AG20443 (cell line): Measurements from ENCODE around the gene COL15A1.
"Not testable (repeated sequence)": the region's sequence is repeated elsewhere in the genome, so short reads cannot be mapped to it uniquely, and the experiment has no call there.

Experiments
- DNase-seq: peaks from one replicate; pipeline ENCODE4 v3.0.0; 2012; ENCODE audit warnings: low spot score, mixed read lengths

COL15A1 gene

DNA sequence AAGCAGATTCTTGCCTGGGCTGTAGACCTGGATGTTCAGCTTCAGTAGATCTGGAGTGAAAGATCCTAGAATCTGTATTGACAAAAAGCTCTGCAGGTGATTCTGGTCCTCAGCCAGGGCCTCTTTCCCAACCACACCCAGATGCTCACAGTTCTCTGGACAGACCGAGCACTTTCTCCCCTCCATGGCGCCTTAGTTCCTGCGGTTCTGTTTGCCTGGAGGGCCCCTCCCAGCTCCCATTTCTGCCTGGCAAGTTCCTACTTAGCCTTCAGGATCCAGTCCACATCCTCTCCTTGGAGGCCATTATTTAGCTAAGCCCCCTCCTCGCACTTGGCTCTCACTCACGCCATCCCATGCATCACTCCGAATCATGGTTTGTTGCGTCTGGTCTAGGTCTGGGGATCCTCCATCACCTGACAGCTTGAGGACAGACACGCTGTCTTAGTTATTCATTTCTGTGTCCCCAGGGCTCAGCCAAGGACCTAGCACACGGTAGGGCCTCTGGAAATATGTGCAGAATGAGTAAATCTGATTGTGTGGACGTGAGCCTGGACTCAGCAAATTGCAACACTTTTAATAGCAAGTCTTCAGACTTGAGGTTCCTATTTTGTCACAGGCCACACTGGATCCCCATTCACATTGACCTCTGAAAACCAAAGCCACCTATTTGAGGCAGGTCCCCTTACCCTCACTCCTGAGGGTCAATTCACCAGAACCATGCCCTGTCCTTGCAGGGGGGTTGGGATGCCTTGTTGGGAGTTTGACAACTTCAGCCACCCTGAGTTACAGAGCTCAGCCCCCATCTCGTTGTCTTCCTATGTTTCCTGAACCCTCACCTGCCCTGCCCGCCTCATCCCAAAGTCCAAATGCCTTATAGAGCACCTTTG lies 50.7 kb downstream of the COL15A1 start:
- no peak for DNase-seq

DNA sequence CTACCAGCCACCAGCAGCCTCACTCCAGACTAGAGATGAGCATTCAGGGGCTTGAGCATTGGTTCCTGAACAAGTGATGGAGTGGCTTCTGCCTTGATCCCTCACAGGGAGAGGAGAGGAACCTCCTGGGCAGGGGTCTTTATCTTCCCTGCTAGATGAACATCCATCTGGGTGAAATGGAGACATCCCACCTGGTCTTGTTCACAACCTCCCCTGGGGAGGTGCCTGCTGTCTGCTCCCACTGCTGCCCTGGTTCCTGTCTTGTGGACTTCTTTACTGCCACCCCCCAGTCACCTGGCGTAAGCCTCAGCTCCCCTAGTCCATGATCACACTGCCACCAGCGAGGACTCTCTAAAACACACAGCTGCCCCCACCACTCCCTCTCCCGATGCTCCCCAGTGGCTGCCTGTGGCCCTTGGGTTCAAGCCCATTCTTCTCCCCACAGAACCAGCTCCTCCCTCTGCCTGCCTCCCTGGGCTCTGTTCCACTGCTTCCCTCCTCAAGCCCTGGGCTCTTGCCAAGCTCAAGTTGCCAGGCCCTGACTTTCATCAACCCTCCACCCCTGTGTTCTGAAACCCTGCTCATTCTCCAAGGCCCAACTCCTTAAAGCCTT lies 51.5 kb downstream of the COL15A1 start:
- peak; percentile 62 for DNase-seq

DNA sequence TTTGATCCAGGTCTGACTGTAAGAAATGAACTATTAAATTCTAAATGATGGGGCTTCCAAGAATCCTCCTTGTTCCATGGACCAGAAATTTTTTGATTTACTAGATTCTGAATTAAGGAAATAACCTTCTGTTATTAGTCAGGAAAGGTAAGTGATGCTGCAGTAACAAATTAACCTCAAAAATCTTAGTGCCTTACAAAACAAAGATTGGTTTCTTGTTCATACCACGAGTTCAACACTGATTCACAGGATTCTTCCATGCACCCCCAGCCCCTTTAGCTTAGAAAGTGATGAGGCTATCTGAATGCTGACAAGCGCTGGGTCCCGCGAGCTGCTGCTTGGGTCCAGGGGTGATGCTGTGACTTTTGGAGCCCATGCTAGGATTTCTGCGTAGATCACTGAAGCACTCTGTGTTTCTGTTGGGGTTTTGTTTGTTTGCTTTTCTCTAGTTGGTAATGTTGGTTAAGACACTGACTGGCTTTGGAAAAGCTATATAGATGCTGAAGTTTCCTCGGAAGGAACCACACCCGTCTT lies 52.3 kb downstream of the COL15A1 start:
- DNase-seq, result no peak

DNA sequence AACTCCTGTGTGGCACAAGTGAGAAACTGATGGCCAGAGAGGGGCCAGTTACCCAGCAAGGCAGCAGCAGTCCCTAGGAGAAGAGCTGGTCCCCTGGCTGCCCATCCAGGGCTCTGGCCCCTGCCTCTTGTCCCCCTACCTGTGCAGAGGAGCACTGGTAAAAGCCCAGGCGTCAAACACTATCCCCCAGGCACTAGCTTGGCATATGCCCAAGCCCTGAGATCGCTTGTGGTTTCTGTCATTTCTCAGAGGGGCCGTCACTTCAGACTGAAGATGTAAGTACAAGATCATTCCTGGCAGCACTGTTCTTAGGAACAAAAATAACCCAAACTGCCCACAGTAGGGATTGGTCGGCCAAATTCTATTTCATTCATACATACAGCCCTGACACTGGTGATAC lies 53.9 kb downstream of the COL15A1 start:
- DNase-seq, result no peak

DNA sequence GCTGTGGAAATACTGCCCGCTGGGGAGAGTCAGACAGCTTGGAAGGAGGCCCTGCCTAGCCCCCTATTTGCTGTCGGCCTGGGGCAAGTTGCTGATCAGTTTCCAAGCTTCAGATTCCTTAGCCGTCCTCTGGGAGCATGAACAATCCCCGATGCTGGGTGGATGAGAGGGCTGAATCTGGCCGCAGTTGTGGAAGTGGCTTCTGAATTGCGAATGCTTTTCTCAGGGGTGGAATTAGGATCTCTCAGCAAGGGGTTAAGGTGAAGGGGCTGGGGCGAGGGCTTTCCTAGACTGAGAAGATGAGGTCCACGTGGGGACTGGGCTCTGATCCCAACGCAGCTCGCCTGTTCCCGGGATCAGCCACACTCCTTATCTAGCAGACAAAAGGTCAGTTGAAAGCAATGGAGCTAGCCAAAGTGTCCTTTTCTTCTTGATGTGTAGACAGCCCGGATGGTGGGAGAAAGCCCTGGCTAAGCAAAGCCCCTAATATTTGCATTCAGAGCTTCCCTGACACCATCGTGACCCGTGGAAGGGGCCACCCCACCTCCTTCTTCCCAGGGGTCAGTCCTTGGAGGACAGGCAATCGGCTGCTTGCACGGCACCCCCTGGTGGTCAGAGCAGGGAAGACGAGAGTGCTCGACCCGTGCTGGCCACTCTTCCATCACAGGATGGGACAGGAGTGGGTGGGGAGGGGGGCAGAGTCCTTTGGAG lies 54.9 kb downstream of the COL15A1 start:
- DNase-seq, result peak; percentile 82

DNA sequence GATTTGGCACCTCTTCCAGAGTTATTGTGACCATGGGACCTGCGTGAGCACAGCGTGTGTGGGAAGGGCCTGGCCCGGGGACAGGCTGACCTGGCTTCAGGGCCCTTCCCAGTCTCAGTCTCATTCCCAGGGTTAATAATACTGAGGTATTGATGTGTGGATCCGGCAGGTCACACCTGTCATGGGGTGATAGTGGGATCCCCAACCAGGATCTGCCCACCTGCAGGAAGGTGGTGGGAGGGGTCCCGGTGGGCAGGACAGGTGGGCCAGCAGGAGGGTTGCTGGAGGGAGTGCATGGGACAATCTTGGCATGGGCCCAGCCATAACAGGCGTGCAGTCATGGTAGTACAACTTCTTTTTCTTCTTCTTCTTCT lies 55.4 kb downstream of the COL15A1 start:
- DNase-seq, result no peak

DNA sequence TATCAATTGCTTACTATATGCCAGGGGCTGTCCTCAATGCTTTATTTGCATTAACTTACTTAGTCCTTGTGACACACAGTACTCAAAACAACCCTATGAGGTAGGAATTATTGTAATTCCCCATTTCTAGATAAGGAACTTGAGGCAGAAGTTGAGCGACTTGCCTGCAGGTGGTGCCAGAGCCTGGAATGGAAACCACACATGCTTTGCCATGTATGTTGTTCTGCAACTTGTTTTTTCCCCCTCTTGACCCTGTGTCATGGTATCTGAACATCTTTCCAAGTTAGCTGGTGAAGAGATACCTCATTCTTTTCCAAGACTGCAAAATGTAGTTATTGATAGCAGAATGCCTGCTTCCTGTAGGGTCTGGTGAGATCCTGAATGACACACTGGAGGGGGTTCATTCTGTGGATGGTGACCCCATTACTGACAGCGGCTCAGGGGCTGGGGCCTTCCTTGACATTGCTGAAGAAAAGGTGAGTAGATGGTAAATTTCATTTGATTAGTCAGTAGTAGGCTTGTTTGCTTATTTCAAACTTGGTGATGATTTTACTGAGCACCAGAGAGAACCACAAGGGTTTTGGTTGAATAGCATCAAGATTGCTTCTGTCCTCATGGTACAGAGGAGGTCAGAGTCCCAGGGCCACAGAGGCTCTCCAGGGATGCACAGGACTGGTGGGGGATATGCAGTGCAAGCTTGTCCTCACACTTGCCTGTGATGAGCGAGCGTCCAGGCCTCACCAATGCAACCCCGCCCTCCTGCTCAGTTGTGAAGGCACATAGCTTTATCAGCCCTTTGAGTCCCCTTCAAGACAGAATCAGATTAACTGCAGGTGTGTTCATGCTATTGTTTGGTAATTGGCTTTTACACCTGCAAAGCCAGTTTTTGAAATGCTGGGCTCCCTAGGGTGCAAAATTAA lies 57.0 kb downstream of the COL15A1 start:
- DNase-seq, result peak; percentile 60

DNA sequence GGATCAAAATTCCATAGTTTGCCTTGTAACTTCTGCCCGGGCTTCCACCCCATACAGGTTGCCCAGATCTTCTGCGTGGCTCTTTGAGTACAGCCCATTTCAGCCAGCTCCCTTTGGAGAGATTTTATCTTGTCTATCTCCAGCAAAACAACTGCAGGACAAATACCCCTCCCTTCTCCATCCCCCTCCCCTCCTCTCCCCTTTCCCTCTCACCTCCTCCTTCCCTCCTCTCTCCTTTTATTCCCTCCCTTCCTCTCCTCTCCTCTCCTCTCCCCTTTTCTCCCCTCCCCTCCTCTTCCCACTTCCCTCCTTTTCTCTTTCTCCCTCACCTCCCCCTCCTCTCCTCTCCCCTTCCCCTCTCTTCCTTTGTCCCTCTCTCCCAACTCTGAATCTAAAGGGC lies 58.2 kb downstream of the COL15A1 start:
- no peak for DNase-seq

DNA sequence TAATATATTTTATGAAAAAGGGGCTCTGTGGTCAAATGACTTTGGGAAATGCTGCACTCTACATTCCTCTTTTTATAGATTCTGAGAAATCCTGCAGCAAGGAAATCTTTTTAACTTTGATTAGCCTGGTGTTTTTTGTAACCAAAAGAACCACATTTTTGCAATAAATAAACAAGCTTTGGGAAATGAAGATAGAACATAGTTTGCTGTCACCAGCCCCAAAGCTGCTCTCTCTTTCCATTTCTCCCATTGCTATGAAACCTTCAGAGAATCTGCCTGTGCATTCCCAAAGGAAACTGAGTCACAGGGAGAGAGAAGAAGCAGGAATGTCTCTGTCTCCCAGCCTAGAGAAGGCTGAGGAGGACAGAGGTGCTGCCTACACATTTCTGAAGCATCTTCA lies 59.0 kb downstream of the COL15A1 start:
- no peak for DNase-seq

DNA sequence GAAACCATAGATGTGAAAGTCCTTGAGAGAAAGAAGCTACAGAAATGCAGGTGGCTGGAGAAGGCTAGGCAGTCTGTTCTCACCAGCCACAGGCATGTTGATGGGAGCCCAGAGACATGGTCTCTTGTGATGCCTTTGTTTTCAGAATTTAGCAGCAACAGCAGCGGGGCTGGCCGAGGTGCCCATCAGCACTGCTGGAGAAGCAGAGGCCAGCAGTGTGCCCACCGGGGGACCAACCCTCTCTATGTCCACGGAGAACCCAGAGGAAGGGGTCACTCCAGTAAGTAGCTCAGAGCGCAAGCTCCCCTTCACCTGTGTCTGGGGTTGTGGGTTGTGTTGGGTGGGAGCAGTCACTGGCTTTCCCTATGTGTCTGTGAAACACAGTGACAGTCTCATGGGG lies 59.6 kb downstream of the COL15A1 start:
- no peak for DNase-seq

DNA sequence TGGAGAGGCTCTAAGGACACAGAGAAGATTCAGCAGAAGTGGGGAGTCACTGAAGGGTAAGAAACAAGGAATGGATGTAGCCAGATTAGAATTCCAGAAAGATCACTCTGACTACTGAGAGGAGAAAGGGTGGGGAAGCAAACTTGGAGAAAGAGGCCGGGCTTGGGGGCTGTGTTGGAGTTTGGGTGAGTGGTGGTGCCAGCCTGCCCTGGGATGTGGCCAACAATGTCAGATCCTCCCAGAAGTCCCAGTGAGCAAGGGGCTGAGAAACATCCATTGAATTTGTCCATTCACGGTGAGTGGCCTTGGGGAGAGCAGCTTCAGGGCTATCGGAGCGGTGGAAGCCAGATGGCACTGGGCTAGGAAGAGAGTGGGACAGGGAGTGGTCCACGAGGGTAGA lies 60.4 kb downstream of the COL15A1 start:
- no peak for DNase-seq

DNA sequence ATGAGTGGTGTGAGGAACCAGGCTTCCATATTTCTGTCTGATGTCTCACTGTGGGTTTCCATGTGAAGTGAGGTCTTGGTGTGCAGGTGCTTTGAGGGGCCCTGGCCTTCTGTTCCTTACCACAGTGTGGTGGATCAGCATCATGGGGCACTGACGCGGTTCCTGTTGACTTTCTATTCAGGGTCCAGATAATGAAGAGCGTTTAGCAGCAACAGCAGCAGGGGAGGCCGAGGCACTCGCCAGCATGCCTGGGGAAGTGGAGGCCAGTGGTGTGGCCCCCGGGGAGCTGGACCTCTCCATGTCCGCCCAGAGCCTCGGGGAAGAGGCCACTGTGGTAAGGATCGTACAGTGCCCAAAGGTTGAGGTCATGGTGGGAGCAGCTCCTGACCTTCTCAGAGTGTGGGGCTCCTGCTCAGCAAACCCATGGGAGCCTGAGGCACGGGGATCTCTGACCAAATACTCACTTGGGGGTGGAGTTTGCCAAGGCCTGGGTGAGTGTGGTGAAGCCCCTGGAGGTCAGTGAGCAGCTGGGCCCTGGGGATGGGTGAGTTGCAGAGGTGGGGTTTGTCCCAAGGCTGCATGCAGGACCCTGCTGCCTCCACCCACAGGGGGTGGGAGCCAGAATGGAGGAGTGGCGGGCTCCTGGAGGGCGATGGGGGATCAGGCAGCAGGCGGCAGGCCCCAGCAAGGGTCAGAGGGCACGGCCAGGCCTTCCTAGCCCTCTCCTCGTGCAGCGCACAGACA lies 61.2 kb downstream of the COL15A1 start:
- no peak for DNase-seq

DNA sequence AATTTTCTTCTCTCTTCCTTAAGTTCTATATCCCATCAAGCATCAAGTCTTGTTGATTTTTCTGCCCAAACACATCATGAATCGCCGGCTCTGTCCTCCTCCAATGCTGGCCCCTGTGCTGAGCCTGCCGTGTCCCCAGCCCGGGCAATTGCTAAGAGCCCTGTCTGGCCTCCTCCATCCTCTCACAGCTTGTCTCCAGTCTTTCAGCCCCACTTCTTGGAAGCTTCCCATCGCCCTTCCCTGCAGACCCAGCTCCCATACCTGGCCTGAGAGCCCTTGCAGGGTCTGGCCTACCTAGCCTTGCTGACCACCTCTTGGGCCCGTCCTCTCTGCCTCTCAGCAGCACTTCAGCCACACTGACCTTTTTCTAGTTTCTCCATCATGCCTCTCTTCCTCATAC lies 61.9 kb downstream of the COL15A1 start:
- DNase-seq, result no peak

DNA sequence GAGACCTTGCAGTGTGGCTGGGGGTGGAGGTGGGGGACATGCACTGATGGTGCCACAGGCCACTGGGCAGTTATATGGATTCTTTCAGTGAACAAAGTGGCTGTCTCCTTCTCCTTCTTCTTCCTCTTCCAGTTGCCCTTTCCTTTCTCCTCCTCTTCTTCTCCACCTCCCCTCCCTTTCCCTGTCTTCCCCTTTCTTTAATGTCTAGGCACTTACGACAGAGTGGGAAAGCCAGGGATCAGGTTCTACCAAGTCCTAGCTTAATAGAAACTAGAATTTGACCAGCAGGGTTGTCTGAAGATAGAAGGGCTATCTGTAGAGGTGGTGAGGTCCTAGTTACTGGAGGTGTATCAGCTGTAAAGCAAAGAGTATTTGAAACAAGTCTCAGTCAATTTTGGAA lies 62.8 kb downstream of the COL15A1 start:
- DNase-seq, result no peak

DNA sequence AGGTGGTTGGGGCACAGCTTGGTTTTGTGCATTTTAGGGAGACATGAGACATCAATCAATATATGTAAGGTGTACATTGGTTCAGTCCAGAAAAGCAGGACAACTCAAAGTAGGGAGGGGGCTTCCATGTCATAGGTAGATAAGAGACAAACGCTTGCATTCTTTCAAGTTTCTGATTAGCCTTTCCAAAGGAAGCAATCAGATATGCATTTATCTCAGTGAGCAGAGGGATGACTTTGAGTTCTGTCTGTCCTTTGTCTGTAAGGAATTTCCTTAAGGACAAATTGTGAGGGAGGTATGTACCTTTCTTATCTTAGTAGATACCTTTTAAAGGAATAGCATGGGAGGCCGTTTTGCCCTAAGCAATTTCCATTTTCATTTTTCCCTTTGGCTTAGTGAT lies 63.3 kb downstream of the COL15A1 start:
- DNase-seq, result no peak

DNA sequence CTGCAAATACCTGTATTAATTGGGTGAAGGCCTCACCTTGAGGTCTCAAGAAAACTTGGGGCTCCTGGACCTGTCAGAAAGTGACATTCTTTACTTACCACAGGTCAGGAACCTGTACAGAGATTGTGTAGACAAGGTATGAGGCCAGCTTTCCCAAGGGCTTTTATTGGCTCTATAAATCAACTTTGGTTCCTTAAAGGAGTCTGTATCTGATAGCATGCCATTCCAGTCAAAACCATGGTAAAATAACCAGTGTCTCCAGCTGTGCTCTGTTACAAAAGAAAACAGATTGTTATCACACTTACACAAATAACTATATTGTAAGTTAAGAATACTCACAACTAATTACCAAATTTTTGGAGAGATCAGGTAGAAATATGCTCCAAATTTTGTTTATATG lies 64.5 kb downstream of the COL15A1 start:
- DNase-seq, result no peak

DNA sequence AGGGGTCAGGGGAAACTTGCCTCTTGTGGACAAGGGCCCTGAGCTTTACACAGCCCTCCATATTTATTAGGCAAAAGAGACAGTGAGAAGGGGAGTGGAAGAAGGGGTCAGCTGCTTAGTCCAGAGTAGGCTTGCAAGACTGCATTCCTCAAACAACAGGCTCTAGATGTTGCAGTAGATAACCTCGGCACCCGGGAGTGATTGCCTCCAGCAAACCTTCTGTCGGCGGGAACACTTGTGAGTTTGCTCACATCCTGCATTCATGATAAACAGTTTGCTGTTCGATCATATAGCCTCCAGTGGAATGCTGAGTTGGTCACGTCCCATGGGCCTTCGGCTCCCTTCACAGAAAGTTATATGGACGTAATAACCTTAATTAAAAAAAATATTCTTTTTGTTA lies 66.7 kb downstream of the COL15A1 start:
- DNase-seq, result not testable (repeated sequence)

DNA sequence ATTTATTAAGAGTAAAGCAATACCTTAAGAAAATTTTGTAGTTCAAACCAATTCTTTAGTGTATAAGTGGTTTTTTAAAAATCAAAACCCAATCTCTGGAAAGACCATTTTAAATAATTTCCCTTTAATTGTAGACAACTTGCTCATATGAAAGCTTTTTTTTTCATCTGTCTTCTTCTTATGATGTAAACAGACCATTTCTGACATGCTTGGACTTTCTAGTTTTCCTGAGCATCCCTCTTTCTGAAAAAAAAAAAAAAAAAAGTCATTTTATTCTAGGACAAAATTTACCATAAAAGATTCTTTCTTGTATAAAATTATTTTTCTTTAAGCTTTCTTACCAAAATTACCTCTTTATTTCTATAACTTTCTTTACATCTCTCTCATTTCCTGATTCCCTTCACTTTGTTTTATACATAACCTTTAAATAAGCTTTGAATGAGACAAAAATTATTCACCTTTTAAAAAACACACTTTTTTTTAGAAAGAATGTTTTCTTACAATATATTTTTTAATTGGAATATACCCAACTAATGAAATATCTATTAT lies 67.5 kb downstream of the COL15A1 start:
- no peak for DNase-seq

DNA sequence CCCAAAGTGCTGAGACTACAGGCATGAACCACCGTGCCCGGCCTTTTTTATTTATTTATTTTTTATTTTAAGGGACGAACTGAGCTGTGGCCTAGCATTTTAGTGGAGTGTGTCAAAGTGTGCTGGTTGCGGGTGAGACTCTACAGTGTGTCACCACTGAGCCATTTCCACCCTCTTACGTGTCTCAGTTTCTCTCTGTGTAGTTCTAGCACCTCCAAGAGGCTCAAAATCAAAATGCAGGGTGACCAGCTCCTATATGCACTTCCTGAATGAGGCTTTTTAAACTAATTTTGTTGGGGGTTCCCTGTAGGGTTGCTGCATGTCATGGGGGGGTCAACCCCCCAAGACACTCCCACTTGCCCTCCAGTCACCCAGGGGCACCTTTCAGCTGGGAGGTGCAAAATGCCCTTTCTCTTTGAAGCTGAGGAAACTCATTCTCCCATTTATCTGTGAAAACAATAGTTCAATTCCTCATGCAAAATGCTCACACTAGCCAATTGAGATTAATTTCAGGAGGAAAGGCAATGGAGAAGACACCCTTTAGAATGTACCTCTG lies 69.3 kb downstream of the COL15A1 start:
- no peak for DNase-seq

DNA sequence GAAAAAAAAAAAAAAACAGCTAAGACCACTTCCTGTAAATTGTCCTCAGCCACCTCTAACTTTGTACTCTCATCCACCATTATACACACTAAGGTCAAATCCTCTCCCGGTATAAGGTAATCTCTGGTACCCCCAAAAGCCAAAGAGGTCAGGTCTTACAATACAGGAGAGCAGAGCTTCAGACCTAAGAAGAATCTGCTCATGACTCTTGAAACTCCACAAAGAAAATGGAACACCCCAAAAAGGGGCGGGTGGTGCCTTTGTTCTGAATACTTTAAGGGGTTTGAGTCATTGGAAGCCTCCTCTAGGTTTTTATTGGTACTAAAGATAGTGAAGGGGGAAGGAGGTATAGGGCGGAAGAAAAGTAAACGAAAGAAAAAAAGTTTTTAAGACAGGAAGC lies 69.8 kb downstream of the COL15A1 start:
- DNase-seq, result no peak
